Endothelial cell of umbilical vein (primary cell): ENCODE results near the gene ACSL4. TPM values are rescaled to one million over a fixed set of nuclear protein-coding genes. Genes with fewer than 3 reads are reported as not detected.

Source experiments
- BruUV-seq: library from RNA; stranded (reverse); fragments of 400-500 nt; replicated peaks from 2 replicates; lab custom pipeline; 2021; lab: Mats Ljungman, UMichigan
- CTCF ChIA-PET: fragments of 300-600, 350-600 bp; sonication (Branson Sonifier 250); formaldehyde crosslinking; loops from one replicate; lab custom pipeline; 2021; ENCODE audit warnings: antibody characterized with exemption, inconsistent platforms; lab: Charles Lee
- POLR2A ChIA-PET: fragments of 300-600, 350-600 bp; sonication (Branson Sonifier 250); formaldehyde crosslinking; loops from one replicate; lab custom pipeline; 2021; ENCODE audit warnings: antibody characterized with exemption, inconsistent platforms; lab: Charles Lee
- DNase-seq: peaks from one replicate; pipeline ENCODE4 v3.0.0-alpha.2; 2011; ENCODE audit warnings: low read depth, low spot score
- FAIRE-seq: peaks from 2 replicates; lab custom pipeline; 2011; peaks lifted over from hg19 to GRCh38; lab: Jason Lieb, UNC
- H2AFZ ChIP-seq: 2 replicates; pipeline ENCODE4 v1.6.0; 2012; ENCODE audit warnings: low read depth, low read length, control low read depth, inconsistent platforms
- H3K27ac ChIP-seq: 2 replicates; pipeline ENCODE4 v1.5.1; 2011; ENCODE audit warnings: low read depth, mild to moderate bottlenecking, control low read depth, low read length, moderate library complexity; ENCODE audit not compliant: insufficient read depth
- H3K27me3 ChIP-seq, 2 experiments: 2 replicates each; pipeline versions ENCODE4 v1.6.0 to v1.6.1; 2011; ENCODE audit warnings: low read length in 2 of 2, mixed read lengths in 1 of 2; ENCODE audit not compliant: control insufficient read depth in 2 of 2, insufficient read depth in 2 of 2
- H3K36me3 ChIP-seq, 2 experiments: 2 replicates in 1 of 2; 3 replicates in 1 of 2; pipeline ENCODE4 v1.5.1; 2011; ENCODE audit warnings: low read length in 2 of 2, mild to moderate bottlenecking in 1 of 2, moderate library complexity in 1 of 2; ENCODE audit not compliant: control insufficient read depth in 2 of 2, insufficient read depth in 2 of 2; ENCODE audit errors: extremely low read depth in 1 of 2
- H3K4me1 ChIP-seq: 3 replicates; pipeline ENCODE4 v1.5.1; 2011; ENCODE audit warnings: mild to moderate bottlenecking, low read length; ENCODE audit not compliant: control insufficient read depth, insufficient read depth; ENCODE audit errors: extremely low read depth
- H3K4me2 ChIP-seq: 2 replicates; pipeline ENCODE4 v1.6.1; 2011; ENCODE audit warnings: low read length, control low read depth, mixed read lengths; ENCODE audit not compliant: insufficient read depth
- H3K4me3 ChIP-seq, 3 experiments: fragments of 200-600 bp in 1 of 3; sonication (generic), shearing (Covaris generic) in 1 of 3; replicated peaks in 1 of 3; 2 replicates each; pipeline ENCODE4 v1.5.1; 2011 to 2016; ENCODE audit warnings: control low read depth in 3 of 3, low read length in 3 of 3, mild to moderate bottlenecking in 2 of 3, inconsistent platforms in 1 of 3, low read depth in 1 of 3, moderate library complexity in 1 of 3; ENCODE audit not compliant: insufficient read depth in 1 of 3
- H3K79me2 ChIP-seq: 2 replicates; pipeline ENCODE4 v1.6.0; 2012; ENCODE audit warnings: low read length, inconsistent platforms; ENCODE audit not compliant: control insufficient read depth, insufficient read depth
- H3K9ac ChIP-seq: replicated peaks from 2 replicates; pipeline ENCODE3; 2011; ENCODE audit warnings: low read length, control low read depth; ENCODE audit not compliant: insufficient read depth; ENCODE audit errors: extremely low read depth
- H3K9me1 ChIP-seq: replicated peaks from 3 replicates; pipeline ENCODE4 v1.6.0; 2011; ENCODE audit warnings: mild to moderate bottlenecking, low read length; ENCODE audit not compliant: control insufficient read depth, insufficient read depth; ENCODE audit errors: extremely low read depth
- H3K9me3 ChIP-seq: replicated peaks from 2 replicates; pipeline ENCODE4 v1.5.1; 2012; ENCODE audit warnings: low read length, inconsistent platforms; ENCODE audit not compliant: control insufficient read depth, insufficient read depth
- H4K20me1 ChIP-seq: replicated peaks from 2 replicates; pipeline ENCODE3; 2011; ENCODE audit warnings: mild to moderate bottlenecking, low read length; ENCODE audit not compliant: control insufficient read depth, insufficient read depth; ENCODE audit errors: extremely low read depth
- CTCF ChIP-seq, 2 donors: IDR thresholded peaks; 1 replicate in 1 of 2; 2 replicates in 1 of 2; pipeline ENCODE4 v1.5.1; 2011; ENCODE audit warnings: low read length in 2 of 2, mild to moderate bottlenecking in 2 of 2, moderate library complexity in 2 of 2, control low read depth in 1 of 2, inconsistent platforms in 1 of 2, low read depth in 1 of 2; ENCODE audit not compliant: insufficient read depth in 1 of 2; ENCODE audit errors: extremely low read depth in 1 of 2
- EZH2 ChIP-seq: IDR thresholded peaks from 2 replicates; pipeline ENCODE4 v1.6.1; 2012; ENCODE audit warnings: borderline replicate concordance, low read depth, mild to moderate bottlenecking, moderate library complexity, low read length, inconsistent platforms; ENCODE audit not compliant: severe bottlenecking
- FOS ChIP-seq: IDR thresholded peaks from 2 replicates; pipeline ENCODE4 v1.6.1; 2011; ENCODE audit warnings: mild to moderate bottlenecking, low read length, moderate library complexity, borderline replicate concordance; ENCODE audit not compliant: insufficient read depth
- GATA2 ChIP-seq: IDR thresholded peaks from 2 replicates; pipeline ENCODE4 v1.7.0; 2011; ENCODE audit warnings: low read depth, mild to moderate bottlenecking, moderate library complexity, mixed read lengths, low read length; ENCODE audit not compliant: insufficient read length, insufficient read depth
- JUN ChIP-seq: IDR thresholded peaks from 2 replicates; pipeline ENCODE4 v1.6.1; 2011; ENCODE audit warnings: borderline replicate concordance, low read depth; ENCODE audit not compliant: insufficient read length, insufficient read depth
- MAX ChIP-seq: IDR thresholded peaks from 2 replicates; pipeline ENCODE4 v1.6.1; 2011; ENCODE audit not compliant: insufficient read depth, insufficient read length
- MYC ChIP-seq: IDR thresholded peaks from one replicate; pipeline ENCODE4 v1.6.1; 2011; ENCODE audit warnings: mild to moderate bottlenecking, low read depth, low read length
- POLR2A ChIP-seq: IDR thresholded peaks from 2 replicates; pipeline ENCODE4 v1.6.1; 2012; ENCODE audit warnings: low read depth, mild to moderate bottlenecking, control low read depth, low read length
- POLR2AphosphoS5 ChIP-seq: IDR thresholded peaks from 2 replicates; pipeline ENCODE4 v1.6.1; 2012; ENCODE audit warnings: low read depth, mild to moderate bottlenecking, control low read depth, low read length, moderate library complexity; ENCODE audit not compliant: insufficient read depth
- dilution Hi-C: fragments of 300-500 bp; cut with MboI; formaldehyde crosslinking; loops from one replicate; pipeline ENCODE4 v1.15.0; 2019; ENCODE audit warnings: low sequenced_read_pairs; ENCODE audit not compliant: extremely low pct_ligation_motif_present
- intact Hi-C: fragments of 100-400 bp; cut with micrococcal nuclease; formaldehyde crosslinking; loops from one replicate; pipeline ENCODE4 v1.10.0; 2022
- polyA plus RNA-seq, 4 experiments: library from polyadenylated mRNA; depleted of rRNA in 3 of 4; stranded (reverse) in 3 of 4; unstranded in 1 of 4; fragments of >200 nt; gene quantifications; 2 replicates each; pipeline versions ENCODE4 v1.2.1 to v1.2.3, GENCODE V29; 2011 to 2012; ENCODE audit warnings: missing spikeins in 1 of 4
- total RNA-seq: library from RNA; stranded (reverse); gene quantifications from 2 replicates; pipeline ENCODE4 v1.2.3, GENCODE V29; 2021

ACSL4 gene
- total and polyA plus RNA-seq, 2 donors (not counting 3 experiments of a cell fraction or from before 2014, with no cell fraction given), result 20.7 to 85.5 TPM

GRCh38 chrX:109732017-109732801 is 848 bp downstream of the ACSL4 start:
- dilution Hi-C loops (no loop called here), intact Hi-C loops (loop anchor here (2.0 to 10.0 kb wide), 3 partner anchors 125 to 587 kb away; partner anchors contain the start of genes AMMECR1 and NXT2)
- CTCF ChIA-PET, result interaction anchor here (1.9 to 4.7 kb wide), 3 partner anchors 18 to 125 kb away, joined by 5 to 42 read pairs (median 22); no protein-coding TSS in a partner anchor
- peaks cover 30% of the 10 kb centered on the region for H3K4me1 ChIP-seq
- POLR2A ChIA-PET, result interaction anchor here (0.8 to 1.7 kb wide), 3 partner anchors 18 to 125 kb away, joined by 3 to 5 read pairs (median 4); no protein-coding TSS in a partner anchor
- peaks cover 3% of the 10 kb centered on the region for H4K20me1 ChIP-seq
- H3K4me2 ChIP-seq, result peak overlapping the region; percentile 98
- H3K9me1 ChIP-seq, result no peaks in the 10 kb centered on the region
- peak; percentile 62 for DNase-seq
- H3K27me3 ChIP-seq, result no peaks in the 10 kb centered on the region
- no peaks in the 10 kb centered on the region for H3K9me3 ChIP-seq
- TF ChIP-seq GATA2, result no peak
- TF ChIP-seq POLR2A, result peak; percentile 32
- TF ChIP-seq CTCF (IDR thresholded peaks at IDR 0.05; ENCODE audit: extremely low read depth in 1 of 2, insufficient read depth in 1 of 2, low read depth in 1 of 2, low read length in 2 of 2), result no peak
- TF ChIP-seq MYC, result no peak
- peak; percentile 50 for TF ChIP-seq FOS
- peak; percentile 70 for TF ChIP-seq JUN
- TF ChIP-seq POLR2AphosphoS5, result peak; percentile 62
- no peak for TF ChIP-seq MAX
- no peak for TF ChIP-seq EZH2
- TSS peak; percentile 51 for BruUV-seq
- H3K27ac ChIP-seq, result peak overlapping the region; percentile 89
- FAIRE-seq, result peak; percentile 75
- no peaks in the 10 kb centered on the region for H3K36me3 ChIP-seq
- peak overlapping the region; percentile 96 for H3K9ac ChIP-seq
- peak overlapping the region; percentile 48 to 86 (median 70) for H3K4me3 ChIP-seq
- H2AFZ ChIP-seq, result no peak overlapping the region
- H3K79me2 ChIP-seq, result peaks cover 56% of the 10 kb centered on the region
